GM12864 (cell line): ENCODE results near the gene HAND2.

Experiments
- DNase-seq: peaks from one replicate; pipeline ENCODE4 v3.0.0-alpha.2; 2011; ENCODE audit warnings: low read depth
- H3K4me3 ChIP-seq: 2 replicates; pipeline ENCODE4 v1.5.1; 2011; ENCODE audit warnings: mild to moderate bottlenecking, low read depth, low read length, control low read depth
- TF ChIP-seq, protein P1 (sequence below): IDR thresholded peaks from 2 replicates; pipeline ENCODE4 v1.5.1; 2011; ENCODE audit warnings: low read depth, mild to moderate bottlenecking, moderate library complexity, low read length, control low read depth, inconsistent platforms; ENCODE audit errors: missing control alignments

The HAND2 gene

DNA sequence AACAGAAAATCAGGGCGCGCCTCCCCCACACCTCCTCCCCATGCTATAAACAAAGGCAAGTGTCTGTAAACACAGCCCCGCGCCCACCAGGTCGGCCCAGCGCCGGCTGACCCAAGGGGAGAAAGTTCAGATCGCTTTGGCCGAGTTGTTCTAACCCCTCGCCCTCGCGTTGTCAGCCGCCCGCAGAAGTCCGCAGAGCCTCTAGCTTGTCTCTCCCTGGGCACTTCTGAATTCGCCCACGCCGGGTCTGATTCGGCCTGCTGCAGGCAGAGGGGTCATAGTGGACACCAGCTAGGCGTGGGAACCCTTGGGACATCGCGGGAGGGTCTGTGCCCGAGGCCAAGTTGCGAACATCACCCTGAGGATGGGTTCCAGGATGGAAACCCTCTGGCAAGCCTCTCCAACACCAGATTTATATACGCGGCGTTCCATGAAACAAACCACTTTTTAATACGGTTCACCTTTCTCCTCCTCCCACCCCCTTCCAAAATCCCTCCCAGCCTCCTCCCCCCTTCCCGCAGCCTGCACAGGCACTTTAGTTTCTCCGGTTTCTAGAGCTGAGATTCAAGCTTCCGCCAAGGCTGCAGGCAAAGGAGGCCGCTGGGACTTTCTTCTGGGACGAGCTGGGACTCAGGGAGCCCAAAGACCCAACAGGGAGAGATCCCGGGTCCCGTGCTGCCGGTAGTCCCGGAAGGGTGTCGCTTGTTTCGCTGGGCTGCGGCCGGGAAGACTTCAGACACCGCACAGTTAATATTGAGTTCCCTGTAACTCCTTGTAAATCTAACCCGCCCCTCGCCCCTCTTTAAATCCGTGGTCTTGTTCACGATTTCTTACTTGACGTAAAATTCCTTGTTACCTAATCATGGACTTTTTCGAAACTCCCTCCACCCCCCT lies 4.7 kb downstream of the HAND2 start:
- DNase-seq: no peak
- TF ChIP-seq, protein P1, sequence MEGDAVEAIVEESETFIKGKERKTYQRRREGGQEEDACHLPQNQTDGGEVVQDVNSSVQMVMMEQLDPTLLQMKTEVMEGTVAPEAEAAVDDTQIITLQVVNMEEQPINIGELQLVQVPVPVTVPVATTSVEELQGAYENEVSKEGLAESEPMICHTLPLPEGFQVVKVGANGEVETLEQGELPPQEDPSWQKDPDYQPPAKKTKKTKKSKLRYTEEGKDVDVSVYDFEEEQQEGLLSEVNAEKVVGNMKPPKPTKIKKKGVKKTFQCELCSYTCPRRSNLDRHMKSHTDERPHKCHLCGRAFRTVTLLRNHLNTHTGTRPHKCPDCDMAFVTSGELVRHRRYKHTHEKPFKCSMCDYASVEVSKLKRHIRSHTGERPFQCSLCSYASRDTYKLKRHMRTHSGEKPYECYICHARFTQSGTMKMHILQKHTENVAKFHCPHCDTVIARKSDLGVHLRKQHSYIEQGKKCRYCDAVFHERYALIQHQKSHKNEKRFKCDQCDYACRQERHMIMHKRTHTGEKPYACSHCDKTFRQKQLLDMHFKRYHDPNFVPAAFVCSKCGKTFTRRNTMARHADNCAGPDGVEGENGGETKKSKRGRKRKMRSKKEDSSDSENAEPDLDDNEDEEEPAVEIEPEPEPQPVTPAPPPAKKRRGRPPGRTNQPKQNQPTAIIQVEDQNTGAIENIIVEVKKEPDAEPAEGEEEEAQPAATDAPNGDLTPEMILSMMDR: no peak
- no peak overlapping the region for H3K4me3 ChIP-seq

DNA sequence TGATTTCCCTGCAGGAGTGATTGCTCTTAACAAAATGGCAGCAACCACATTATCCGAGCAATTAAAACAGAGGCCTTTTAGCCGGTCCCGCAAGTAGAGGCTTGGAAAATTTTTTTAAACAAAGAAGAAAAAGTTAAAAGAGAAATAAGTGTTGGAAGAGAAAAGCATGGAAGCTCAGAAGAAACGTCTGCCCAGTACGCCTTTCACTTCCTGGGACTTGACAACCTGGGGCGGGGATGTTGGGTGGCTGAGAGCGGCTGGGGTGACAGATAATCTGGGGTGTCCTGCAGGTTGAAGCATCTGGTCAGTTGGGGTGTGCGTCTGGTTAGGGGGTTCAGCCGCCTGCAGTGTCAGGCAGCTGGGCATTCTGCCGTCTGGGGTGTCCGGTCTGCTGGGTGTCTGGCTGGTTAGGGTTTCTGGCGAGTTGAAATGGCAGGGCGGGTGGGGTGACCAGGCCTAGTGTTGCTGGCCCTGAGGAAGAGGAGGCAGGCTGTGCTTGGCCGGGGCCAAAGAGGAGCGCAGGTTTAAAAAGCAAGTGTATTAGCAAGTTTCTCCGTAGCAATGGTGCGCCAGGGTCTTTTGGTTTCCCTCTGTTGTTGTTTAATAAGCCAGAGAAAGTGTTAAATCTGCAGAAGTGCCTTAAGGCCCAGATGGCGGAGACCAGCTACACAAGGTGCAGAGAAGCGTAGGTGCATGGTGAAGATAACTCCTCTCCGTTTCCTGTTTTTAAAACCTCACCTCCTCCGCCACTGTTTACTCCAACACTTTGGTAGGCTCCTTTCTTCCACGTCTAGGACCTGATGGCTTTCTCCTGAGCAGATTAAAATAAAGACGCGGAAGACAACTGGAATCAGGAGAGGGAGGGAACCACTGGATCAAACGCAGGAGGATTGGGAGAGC lies 5.6 kb downstream of the HAND2 start:
- DNase-seq: no peak
- no peak overlapping the region for H3K4me3 ChIP-seq
- TF ChIP-seq, protein P1: no peak

DNA sequence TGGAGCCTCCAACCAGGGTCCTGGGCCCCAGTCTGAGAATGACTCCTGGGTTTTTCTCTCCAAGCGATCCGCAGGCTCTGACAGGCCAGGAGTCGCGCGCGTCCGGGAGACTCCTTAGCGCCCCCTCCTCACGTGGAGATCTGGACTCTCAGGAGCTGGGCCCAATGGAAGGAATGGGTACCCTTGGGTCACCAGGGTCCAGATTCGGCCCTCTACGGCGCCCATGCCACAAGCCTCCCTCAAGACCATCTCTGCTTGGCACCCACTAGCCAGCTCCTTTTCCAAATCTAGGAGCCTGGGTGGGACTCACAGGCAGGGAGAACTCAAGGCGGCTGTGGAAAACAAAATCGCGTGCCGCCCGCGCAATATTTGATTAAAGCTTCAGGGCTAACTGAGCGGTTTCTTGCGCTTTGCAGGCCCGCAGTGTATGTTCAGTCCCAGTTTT lies 7.1 kb downstream of the HAND2 start:
- DNase-seq: no peak
- TF ChIP-seq, protein P1: no peak

DNA sequence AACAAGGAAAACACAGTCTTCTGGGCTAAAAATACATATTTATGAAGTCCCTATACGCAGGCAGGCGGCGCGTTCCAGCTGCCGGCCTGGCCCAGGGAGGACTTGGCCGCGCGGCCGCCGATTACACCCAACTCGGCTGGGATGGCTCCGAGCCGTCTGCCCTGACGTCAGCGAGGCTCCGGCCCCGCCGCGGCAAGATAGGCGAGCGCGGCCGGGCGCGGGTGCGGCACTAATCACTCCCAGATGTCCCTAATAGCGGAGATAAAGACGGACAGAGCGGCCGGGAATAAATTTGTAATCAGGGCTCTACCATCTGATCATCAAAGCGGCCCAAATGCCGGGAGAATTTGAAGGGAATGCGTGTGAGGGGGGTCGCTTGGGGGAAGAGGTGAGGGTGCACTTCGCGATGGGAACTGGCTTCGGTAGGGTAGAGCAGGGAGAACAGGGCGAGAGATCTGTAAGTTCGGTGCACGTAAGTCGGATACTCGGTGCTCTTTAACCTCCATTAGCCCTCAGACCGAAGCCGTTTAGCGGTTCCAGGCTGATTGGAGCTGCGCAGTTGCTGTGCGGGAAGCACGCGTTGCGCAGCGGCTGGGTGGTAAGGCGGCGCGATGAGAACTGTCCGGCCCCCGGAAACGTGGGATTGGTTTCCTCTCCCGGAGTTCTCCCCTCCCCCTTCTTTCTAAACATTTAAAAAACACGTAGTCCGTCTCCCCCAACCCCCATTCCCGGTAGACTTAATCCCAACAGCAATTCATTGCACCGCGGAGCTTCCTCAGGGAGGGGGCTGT lies 7.7 kb downstream of the HAND2 start:
- no peak overlapping the region for H3K4me3 ChIP-seq
- DNase-seq: no peak
- TF ChIP-seq, protein P1: no peak

More for the DNA sequence above, 7.1 kb downstream of the HAND2 start:
- H3K4me3 ChIP-seq: no peak overlapping the region

DNA sequence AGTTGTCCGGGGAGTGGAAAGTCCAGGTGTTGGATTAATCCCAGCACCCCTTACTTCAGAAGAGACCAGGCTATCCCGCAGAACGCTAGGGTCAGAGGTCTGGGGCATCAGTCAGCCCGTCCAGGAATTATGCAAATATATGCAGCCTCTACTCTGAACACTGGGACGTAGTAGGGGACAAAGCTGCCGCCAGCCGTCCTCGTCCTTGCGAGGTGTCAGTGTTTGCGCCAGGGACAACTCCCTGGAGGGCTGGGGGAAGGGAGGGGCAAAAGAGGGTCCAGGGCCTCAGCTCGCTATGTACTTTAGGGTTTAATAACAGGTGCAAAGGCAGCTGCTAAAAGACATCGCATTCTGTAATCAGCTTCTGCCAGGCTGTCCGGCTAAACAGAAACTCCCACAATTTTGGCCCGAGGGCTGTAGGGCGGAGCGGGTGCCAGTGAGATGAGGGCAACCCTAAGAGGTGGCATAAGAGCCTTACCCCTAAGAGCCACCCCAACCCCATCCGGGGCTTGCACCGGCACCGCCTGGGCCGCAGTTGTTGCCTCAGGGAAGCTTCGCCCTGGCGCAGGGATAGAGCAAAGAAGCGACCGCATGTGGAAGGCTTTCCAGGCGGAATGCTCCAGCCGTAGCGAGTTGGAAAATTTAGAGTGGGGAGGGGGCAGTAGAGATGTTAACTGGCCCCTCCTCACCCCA lies 8.4 kb downstream of the HAND2 start:
- H3K4me3 ChIP-seq: no peak overlapping the region
- TF ChIP-seq, protein P1: no peak
- no peak for DNase-seq

DNA sequence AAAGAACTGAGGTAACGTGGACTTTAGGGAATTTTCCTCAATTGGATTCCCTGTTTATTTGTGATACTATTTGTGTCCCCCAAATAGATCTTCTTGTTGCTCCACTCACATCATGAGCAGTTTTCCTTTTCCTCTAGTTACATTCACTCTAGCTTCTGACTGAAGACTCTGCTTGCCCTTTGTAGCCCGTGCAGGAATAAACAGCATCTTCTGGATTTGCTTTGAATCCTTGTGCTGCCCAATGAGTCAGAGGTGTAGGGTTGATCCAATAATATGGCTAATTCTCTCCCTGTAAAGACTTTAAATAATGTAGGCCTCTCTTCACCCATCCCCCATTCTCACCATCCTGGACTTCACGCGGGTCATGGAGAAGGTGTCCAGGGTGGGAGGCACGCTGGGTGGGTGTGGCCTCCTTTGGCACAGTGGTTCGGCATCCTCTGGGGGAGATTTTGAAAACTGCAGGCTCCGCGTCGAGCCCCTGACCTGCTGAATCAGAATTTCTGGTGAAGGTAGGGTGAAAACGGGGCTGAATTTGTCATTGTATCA lies 9.0 kb downstream of the HAND2 start:
- DNase-seq: no peak
- no peak overlapping the region for H3K4me3 ChIP-seq
- TF ChIP-seq, protein P1: no peak
